OCI-LY3 (cell line): ENCODE measurements around the gene TFAP2A.

Experiments used
- EZH2phosphoT487 ChIP-seq: fragments of 200-600 bp; shearing (Covaris generic); IDR thresholded peaks from 2 replicates; pipeline ENCODE4 v1.6.1; 2018; ENCODE audit warnings: antibody characterized with exemption, mixed run types, low read depth
- TF ChIP-seq, protein P1 (sequence below): fragments of 200-600, 300-600 bp; sonication (generic); IDR thresholded peaks from 2 replicates; pipeline ENCODE4 v1.5.1; 2014; ENCODE audit warnings: antibody characterized with exemption, low read length, low read depth

DNA sequence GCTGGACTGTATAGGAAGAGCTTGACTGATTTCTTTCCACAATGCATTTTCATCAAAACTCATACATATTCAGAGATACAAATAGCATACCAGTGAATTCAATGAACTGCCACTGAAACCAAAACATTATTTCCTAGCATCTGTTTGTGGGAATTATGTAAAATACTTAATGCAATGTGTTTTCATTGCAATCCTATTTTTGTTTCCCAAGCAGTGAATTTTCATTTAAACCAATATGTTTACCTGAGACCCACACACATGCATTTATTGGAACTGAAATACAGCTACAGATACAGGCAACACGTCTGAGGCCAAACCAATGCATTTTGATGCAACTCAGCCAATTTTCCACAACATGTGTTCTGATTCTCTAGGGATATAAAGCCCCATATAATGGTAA is 33.2 kb upstream of the TFAP2A start:
- TF ChIP-seq, protein P1, sequence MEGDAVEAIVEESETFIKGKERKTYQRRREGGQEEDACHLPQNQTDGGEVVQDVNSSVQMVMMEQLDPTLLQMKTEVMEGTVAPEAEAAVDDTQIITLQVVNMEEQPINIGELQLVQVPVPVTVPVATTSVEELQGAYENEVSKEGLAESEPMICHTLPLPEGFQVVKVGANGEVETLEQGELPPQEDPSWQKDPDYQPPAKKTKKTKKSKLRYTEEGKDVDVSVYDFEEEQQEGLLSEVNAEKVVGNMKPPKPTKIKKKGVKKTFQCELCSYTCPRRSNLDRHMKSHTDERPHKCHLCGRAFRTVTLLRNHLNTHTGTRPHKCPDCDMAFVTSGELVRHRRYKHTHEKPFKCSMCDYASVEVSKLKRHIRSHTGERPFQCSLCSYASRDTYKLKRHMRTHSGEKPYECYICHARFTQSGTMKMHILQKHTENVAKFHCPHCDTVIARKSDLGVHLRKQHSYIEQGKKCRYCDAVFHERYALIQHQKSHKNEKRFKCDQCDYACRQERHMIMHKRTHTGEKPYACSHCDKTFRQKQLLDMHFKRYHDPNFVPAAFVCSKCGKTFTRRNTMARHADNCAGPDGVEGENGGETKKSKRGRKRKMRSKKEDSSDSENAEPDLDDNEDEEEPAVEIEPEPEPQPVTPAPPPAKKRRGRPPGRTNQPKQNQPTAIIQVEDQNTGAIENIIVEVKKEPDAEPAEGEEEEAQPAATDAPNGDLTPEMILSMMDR = no peak
- no peak for TF ChIP-seq EZH2phosphoT487
